Gastrocnemius medialis (tissue), 4 donors: ENCODE data around the gene SPRY2. TPM values are rescaled to one million over a fixed set of nuclear protein-coding genes. Genes with fewer than 3 reads are reported as not detected.

Experiments
- ATAC-seq, 2 donors: fragments of 150-250 bp; one replicate each; pipeline ENCODE4 v1.9.1; 2016
- DNase-seq, 2 donors: peaks; one replicate each; pipeline ENCODE4 v3.0.0-alpha.2; 2019
- H3K27ac ChIP-seq, 4 donors: fragments of 200-600 bp; sonication (generic); 1 replicate in 1 of 4; 2 replicates in 3 of 4; pipeline ENCODE4 v1.5.1; 2016 to 2018; ENCODE audit warnings: mild to moderate bottlenecking in 2 of 4, moderate library complexity in 1 of 4
- H3K27me3 ChIP-seq, 3 donors: fragments of 200-600 bp; sonication (generic) in 2 of 3; 1 replicate in 1 of 3; 2 replicates in 2 of 3; pipeline versions ENCODE4 v1.5.1 to v1.6.0; 2016 to 2019; ENCODE audit warnings: mild to moderate bottlenecking in 1 of 3, moderate library complexity in 1 of 3
- H3K36me3 ChIP-seq, 2 donors: fragments of 200-600 bp; sonication (generic) in 1 of 2; one replicate each; pipeline ENCODE4 v1.5.1; 2017 to 2018
- H3K4me1 ChIP-seq, 2 donors: fragments of 200-600 bp; sonication (generic) in 1 of 2; one replicate each; pipeline ENCODE4 v1.5.1; 2016 to 2017; ENCODE audit warnings: mild to moderate bottlenecking in 2 of 2
- H3K4me3 ChIP-seq, 4 donors: fragments of 200-600 bp; sonication (generic) in 3 of 4; 1 replicate in 1 of 4; 2 replicates in 3 of 4; pipeline ENCODE4 v1.5.1; 2016 to 2019; ENCODE audit warnings: mild to moderate bottlenecking in 2 of 4
- H3K9me3 ChIP-seq, 3 donors: fragments of 200-600 bp; sonication (generic) in 2 of 3; 1 replicate in 1 of 3; 2 replicates in 2 of 3; pipeline ENCODE4 v1.5.1; 2016 to 2019
- POLR2A ChIP-seq, 2 donors: fragments of 450-650 bp; IDR thresholded peaks; one replicate each; pipeline ENCODE4 v1.6.1; 2017; ENCODE audit warnings: antibody characterized with exemption in 2 of 2, mild to moderate bottlenecking in 2 of 2, moderate library complexity in 2 of 2
- in situ Hi-C, 4 donors: fragments of 200-750 bp; cut with MboI; loops; one replicate each; pipeline versions ENCODE4 v1.15.0 to v1.8.0; 2017; ENCODE audit warnings: low sequenced_read_pairs in 4 of 4
- intact Hi-C: fragments of 100-400 bp; cut with DNase I; formaldehyde crosslinking; loops from one replicate; pipeline ENCODE4 v1.15.1; 2023; ENCODE audit warnings: low total_unique reads
- total RNA-seq, 4 donors: library from RNA; depleted of rRNA; stranded (reverse); fragments of >200 nt; gene quantifications; one replicate each; pipeline versions ENCODE4 v1.1.0 to v1.2.3, GENCODE V29; 2016
- TF ChIP-seq, protein P1 (sequence below), 5 experiments: fragments of 450-650 bp in 3 of 5; fragments of 200-600 bp in 2 of 5; sonication (generic) in 2 of 5; IDR thresholded peaks in 4 of 5; conservative IDR thresholded peaks in 1 of 5; 1 replicate in 4 of 5; 2 replicates in 1 of 5; pipeline ENCODE4 v1.5.1; 2016 to 2019; ENCODE audit warnings: antibody characterized with exemption in 5 of 5, mild to moderate bottlenecking in 3 of 5, moderate library complexity in 3 of 5

The SPRY2 gene, protein sequence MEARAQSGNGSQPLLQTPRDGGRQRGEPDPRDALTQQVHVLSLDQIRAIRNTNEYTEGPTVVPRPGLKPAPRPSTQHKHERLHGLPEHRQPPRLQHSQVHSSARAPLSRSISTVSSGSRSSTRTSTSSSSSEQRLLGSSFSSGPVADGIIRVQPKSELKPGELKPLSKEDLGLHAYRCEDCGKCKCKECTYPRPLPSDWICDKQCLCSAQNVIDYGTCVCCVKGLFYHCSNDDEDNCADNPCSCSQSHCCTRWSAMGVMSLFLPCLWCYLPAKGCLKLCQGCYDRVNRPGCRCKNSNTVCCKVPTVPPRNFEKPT
- 10 to 100 TPM; 15.7 to 32.2 (median 22.2) TPM for total RNA-seq

DNA sequence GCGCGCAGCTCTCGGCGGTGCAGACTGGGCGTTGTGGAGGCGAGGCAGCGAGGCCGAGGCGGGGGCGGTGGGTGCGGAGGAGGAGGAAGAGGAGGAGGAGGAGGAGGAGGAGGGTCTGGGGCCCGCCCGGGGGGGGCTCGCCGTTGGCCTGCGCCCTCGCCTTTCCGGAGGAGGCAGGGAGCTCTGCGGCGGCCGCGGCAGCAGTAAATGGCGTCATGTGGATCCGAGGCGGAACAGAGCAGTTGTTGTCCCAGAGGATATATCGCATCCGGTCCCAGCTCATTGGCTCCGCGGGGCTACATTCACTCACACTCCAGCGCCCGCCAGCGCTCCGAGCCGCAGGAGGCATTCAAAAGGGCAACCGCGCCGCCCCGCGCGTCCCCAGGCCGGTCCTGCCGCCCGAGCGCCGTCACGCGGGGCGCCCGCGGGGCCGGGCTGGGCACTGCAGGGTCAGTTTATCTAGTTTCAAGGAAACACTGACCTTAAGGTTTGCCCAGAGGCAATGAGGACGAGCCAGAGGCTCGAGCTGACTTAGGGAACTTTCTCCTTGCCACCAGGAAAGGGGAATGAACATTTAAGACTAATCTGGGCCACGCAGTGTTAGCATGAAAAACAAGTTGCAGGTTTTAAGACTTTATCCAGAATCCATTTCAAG, at the start of gene SPRY2:
Gene SPRY2, minus strand, starts transcription at position 26 of the 655 bp plus-strand sequence. CDS start 3,421 bp downstream, outside the sequence.
- peak within 1 kb of the TSS; percentile 91 to 99 (median 95) for H3K27ac ChIP-seq
- TF ChIP-seq POLR2A (IDR thresholded peaks at IDR 0.05): peak; percentile 92 to 96
- TF ChIP-seq, protein P1, sequence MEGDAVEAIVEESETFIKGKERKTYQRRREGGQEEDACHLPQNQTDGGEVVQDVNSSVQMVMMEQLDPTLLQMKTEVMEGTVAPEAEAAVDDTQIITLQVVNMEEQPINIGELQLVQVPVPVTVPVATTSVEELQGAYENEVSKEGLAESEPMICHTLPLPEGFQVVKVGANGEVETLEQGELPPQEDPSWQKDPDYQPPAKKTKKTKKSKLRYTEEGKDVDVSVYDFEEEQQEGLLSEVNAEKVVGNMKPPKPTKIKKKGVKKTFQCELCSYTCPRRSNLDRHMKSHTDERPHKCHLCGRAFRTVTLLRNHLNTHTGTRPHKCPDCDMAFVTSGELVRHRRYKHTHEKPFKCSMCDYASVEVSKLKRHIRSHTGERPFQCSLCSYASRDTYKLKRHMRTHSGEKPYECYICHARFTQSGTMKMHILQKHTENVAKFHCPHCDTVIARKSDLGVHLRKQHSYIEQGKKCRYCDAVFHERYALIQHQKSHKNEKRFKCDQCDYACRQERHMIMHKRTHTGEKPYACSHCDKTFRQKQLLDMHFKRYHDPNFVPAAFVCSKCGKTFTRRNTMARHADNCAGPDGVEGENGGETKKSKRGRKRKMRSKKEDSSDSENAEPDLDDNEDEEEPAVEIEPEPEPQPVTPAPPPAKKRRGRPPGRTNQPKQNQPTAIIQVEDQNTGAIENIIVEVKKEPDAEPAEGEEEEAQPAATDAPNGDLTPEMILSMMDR (IDR thresholded peaks at IDR 0.05 in 4 of 5, conservative IDR thresholded peaks at IDR 0.05 in 1 of 5): peak in 4 of 5 experiments; percentile 42 to 50 (median 48)
- H3K4me1 ChIP-seq: peaks cover 32 to 42% of the 10 kb centered on the region in 2 donors
- DNase-seq: peak; percentile 95 to 96
- in situ Hi-C loops (loop anchor here in 2 of 4 donors (25.0 kb wide), 1 partner anchor 929 kb away; the partner anchor contains the start of gene RBM26 (in 2 of the 2)), intact Hi-C loops (loop anchor here (5.0 to 10.0 kb wide), 6 partner anchors 124 to 934 kb away; partner anchors contain the start of genes NDFIP2 and RBM26)
- no peaks in the 10 kb centered on the region for H3K9me3 ChIP-seq
- ATAC-seq: peak; percentile 63 to 70
- no peaks in the 10 kb centered on the region for H3K27me3 ChIP-seq
- H3K36me3 ChIP-seq: no peaks in the 10 kb centered on the region
- peak within 1 kb of the TSS; percentile 69 to 94 (median 90) for H3K4me3 ChIP-seq

- Histone ChIP-seq H3K4me3 (no peak overlapping the region), H3K27me3 (no peaks in the 10 kb centered on the region), H3K36me3 (no peaks in the 10 kb centered on the region), H3K27ac (no peak overlapping the region), H3K4me1 (no peaks in the 10 kb centered on the region), H3K9me3 (peaks cover 0 to 4% (median 0%) of the 10 kb centered on the region in 3 donors)
- DNase-seq: no peak
- no peak for TF ChIP-seq POLR2A (IDR thresholded peaks at IDR 0.05)
- TF ChIP-seq, protein P1 (IDR thresholded peaks at IDR 0.05 in 4 of 5, conservative IDR thresholded peaks at IDR 0.05 in 1 of 5): no peak
- in situ Hi-C loops: no loop called here
- intact Hi-C loops: no loop called here
- ATAC-seq: no peak
Observed at GRCh38 chr13:80390338-80390737, 49.4 kb upstream of the SPRY2 start.

GRCh38 chr13:80389073-80390038, 48.4 kb upstream of the SPRY2 start:
- peak in 1 of 2 donors; percentile 56 for ATAC-seq
- no peaks in the 10 kb centered on the region for H3K27me3 ChIP-seq
- H3K4me1 ChIP-seq: no peaks in the 10 kb centered on the region
- no peak overlapping the region for H3K4me3 ChIP-seq
- H3K9me3 ChIP-seq: peaks cover 0 to 4% (median 0%) of the 10 kb centered on the region in 3 donors
- in situ Hi-C loops: no loop called here
- intact Hi-C loops: no loop called here
- no peak overlapping the region for H3K27ac ChIP-seq
- TF ChIP-seq, protein P1 (IDR thresholded peaks at IDR 0.05 in 4 of 5, conservative IDR thresholded peaks at IDR 0.05 in 1 of 5): no peak
- TF ChIP-seq POLR2A (IDR thresholded peaks at IDR 0.05): no peak
- H3K36me3 ChIP-seq: no peaks in the 10 kb centered on the region
- no peak for DNase-seq

DNA sequence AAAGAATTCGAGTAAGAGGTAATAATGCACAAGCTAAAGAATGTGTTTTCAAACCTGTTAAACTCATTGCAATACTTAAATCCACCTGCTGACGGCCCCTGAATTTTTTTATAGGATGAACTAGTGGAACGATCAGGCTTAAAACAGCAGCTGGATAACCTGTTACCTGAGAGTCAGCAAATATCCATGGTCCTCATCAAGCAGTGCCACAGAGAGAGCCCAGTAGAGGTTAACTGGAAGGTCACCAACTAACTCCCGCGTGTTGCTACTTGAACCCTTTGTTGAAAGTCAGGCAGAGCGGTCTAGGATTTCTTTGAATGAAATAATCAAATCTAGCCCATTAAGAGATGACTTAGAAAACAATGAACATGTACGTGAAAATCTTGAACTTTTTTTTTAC, 47.6 kb upstream of the SPRY2 start:
- Histone ChIP-seq H3K27me3 (no peaks in the 10 kb centered on the region), H3K27ac (no peak overlapping the region), H3K9me3 (no peaks in the 10 kb centered on the region), H3K36me3 (no peaks in the 10 kb centered on the region), H3K4me3 (no peak overlapping the region), H3K4me1 (no peaks in the 10 kb centered on the region)
- in situ Hi-C loops: no loop called here
- TF ChIP-seq, protein P1 (IDR thresholded peaks at IDR 0.05 in 4 of 5, conservative IDR thresholded peaks at IDR 0.05 in 1 of 5): no peak
- TF ChIP-seq POLR2A (IDR thresholded peaks at IDR 0.05): no peak
- DNase-seq (no peak), ATAC-seq (no peak)
- intact Hi-C loops: no loop called here
